ENCODE measurements around the gene TMPRSS9.

The TMPRSS9 gene

DNA sequence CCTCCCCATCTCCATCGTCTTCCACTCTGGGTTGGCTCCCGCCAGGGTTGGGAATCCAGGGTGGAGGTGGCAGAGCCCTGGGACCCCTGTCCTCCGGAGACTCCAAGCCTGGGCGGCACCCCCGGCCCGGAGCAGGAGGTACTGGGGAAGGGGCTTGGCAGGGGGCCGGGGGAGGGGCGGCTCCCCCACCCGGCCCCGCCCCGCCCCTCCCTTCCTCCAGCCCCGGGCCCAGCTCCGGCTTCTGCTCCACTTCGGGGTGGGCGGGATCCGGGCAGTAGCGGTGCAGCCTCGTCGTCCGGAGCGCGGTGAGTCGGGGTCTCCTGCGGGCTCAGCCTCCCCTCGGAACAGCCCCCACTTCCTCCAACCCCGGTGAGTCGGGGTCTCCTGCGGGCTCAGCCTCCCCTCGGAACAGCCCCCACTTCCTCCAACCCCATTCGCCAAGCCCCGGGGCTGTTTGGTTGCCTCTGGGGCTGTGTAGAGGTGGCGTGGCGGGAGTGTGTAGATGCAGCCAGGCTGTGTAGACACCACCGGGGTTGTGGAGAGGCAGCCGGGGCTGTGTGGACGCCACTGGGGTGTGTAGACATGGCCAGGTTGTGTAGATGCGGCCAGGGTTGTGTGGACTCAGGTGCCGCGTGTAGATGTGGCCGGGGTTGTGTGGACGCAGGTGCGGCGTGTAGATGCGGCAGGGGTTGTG is at the start of gene TMPRSS9:
Gene TMPRSS9, plus strand, starts transcription at position 274 of the 694 bp plus-strand sequence. CDS start 29,521 bp downstream, outside the sequence.
- DNase-seq (ENCODE audit: low spot score), result no peak

DNA sequence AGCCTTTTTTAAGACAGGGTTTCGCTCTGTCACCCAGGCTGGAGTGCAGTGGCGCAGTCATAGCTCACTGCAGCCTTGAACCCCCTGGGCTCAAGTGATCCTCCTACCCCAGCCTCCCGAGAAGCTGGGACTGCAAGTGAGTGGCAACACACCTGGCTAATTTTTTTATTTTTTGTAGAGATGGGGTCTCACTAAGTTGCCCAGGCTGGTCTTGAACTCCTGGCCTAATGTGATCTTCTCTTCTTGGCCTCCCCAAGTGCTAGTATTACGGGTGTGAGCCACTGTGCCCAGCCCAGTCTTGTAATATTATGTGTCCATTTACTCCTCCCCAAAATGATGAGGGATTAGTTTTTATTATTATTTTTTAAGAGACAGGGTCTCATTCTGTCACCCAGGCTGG is 49.0 kb upstream of the TMPRSS9 start:
- DNase-seq (ENCODE audit: low spot score), result no peak

DNA sequence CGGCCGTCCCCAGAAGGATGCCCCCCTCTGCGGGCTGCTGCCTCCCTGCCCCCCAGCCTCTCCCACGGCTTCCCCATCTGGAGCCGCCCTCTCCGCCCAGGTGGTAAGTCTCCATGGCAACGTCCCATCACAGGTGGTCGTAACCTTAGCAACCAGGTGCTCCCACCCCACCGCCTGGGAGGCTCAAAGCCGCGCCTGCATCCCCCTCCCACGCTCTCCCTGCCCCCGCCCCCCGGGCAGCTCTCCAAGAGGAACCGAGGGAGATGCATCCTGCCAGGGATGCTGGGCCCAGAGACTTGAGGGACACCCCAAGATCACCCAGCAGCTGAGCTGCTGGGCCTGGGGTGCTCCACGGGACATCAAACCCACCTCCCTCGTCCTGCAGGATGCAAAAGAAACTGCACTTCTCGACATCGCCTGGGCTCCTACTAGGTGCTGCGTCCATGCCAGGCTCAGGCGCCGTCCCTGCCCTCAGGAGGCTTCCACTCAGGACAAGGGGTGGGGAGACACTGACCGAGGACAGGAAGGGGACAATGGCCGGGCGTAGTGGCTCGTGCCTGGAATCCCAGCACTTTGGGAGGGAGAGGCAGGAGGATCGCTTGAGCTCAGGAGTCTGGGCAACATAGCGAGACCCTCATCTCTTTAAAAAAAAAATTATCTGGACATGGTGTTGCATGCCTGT is 47.1 kb upstream of the TMPRSS9 start:
- DNase-seq (ENCODE audit: low spot score), result no peak

DNA sequence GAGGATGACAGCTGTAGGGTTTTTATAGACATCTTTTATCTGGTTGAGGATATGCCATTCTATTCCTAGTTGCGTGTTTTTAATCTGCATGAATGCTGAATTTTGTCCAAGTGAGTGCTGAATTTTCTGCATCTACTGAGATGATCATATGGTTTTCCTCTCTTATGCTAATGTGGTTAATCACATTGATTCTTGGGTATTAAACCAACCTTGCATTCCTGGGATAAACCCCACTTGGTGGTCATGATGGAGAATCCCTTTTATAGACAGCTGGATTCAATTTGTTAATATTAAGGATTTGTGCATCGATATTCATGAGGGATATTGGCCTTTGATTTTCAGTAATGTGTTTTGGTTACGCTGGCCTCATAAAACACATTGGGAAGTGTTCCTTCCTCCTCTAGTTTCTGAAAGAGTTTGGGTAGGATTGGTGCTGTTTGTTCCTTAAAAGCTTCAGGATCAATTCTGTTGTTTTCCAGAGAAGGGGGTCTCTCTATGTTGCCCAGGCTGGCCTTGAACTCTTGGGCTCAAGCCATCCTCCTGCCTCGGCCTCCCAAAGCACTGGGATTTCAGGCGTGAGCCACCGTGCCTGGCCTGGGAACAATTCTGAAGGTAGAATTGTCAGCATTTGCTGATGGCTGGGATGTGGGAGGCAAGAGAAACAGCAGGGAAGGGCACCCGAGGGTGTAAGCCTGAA is 44.8 kb upstream of the TMPRSS9 start:
- DNase-seq (ENCODE audit: low spot score), result no peak

DNA sequence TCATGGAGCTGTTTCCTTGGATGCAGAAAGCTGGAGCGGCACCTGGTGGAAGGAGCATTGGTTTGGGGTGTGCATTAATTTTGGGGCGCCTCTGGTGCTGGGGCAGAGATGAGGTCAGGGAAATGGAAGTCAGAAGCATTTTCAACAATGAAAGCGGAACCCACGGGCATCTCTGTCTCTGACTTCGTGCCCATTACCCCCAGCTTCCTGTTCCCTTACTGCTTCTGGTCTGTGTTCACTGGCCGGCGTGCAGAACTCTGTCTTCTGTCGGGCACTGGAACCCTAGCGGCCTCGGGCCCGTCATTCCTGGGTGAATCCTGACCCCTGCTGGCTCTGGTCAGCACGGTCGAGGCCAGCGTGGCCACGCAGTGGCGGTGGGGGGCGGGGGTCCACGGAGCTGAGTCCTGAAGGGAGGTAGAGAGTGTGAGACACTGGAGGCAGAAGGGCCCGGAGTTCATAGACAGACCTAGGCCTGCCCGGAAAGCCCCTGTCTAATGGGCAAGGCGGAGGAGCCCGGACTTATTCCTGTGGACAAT is 44.2 kb upstream of the TMPRSS9 start:
- DNase-seq (ENCODE audit: low spot score), result peak; percentile 8

DNA sequence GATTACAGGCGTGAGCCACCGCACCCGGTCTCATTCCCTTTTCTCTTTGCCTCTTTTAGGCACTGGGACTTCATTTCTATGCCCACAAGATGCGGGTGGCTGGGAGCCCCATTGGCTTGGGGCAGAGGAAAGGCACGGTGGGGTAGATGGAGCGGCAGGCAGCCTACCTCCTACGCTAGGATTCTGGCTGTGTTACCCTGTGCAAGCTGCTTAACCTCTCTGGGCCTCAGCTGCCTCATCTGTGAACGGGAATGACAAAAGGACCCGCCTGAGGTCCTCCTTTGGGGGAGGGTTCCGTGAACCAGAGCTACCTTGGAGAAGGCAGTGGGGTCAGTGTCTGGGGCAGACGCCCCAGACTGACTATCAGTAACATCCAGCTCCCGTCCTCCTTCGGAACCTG is 42.8 kb upstream of the TMPRSS9 start:
- no peak for DNase-seq (ENCODE audit: low spot score)

DNA sequence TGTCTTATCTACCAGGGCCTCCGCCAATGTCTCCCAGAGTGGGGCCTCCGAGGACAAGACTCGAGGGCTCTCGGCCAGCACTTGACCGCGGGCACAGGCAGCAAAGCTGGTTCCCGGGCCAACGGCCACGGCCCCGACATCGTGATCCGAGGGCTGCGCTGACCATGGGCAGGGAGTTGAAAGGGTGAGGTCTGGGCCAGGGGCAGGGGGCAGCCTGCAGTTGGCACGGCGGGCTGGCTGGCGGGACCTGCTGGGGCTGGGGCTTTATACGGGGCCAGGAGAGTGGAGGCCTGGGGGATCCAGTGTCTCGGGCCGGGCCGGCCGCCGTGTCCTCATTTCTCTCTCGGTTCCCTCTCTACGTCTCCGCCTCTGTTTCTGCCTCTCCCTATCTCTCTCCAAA is 42.3 kb upstream of the TMPRSS9 start:
- DNase-seq (ENCODE audit: low spot score), result no peak

DNA sequence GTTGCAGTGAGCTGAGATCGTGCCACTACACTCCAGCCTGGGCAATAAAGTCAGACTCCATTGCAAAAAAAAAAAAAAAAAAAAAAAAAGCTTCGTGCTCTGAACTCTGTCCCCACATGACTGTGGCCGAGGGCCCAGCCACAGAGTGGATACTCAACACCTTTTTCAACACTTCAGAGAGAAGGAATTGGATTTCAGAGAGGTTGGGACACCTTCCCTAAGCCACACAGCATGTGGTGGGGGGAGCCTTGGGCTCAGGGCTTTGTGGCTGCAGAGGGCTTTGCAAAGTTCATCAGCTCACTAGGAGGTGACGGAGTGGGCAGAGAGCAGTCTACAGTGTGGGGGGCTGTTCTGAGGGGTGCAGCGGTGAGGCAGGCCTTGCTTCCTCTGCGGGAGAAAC is 41.1 kb upstream of the TMPRSS9 start:
- no peak for DNase-seq (ENCODE audit: low spot score)

DNA sequence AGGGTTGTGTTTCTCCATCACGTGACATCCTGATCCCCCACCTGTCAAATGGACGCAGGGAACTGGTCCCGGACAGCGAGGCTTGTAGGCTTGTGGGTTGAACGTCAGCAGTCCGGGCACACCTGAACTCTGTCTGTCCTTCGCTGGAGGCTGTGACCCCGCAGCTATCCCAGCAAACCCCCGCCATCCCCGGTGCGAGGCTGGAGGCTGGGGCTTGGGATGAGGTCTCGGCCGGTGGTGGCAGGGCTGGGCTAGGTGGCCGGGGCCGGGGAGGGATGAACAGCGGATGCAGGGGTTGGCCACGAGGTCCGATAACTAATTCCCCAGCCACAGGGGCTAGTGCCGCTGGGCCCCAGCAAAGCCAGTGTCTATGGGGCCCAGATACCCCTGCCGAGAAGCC is 40.5 kb upstream of the TMPRSS9 start:
- DNase-seq (ENCODE audit: low spot score), result no peak

DNA sequence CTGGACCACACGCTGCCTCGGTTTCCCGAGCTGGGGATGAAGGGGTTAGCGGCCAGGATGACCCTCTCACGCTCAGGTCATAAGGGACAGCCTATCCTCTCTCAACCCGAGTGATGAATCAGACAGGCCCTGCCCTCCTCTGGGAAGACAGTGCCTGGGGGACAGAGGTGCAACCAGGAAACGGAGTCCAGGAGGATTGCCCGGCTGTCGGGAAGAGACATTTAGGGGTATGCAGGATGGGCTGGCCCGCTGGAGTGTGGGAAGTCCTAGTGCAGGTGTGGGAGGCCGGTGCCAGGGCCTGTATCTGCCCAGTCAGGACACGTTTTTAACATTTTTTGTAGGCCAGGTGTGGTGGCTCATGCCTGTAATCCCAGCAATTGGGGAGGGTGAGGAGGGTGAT is 40.0 kb upstream of the TMPRSS9 start:
- no peak for DNase-seq (ENCODE audit: low spot score)

DNA sequence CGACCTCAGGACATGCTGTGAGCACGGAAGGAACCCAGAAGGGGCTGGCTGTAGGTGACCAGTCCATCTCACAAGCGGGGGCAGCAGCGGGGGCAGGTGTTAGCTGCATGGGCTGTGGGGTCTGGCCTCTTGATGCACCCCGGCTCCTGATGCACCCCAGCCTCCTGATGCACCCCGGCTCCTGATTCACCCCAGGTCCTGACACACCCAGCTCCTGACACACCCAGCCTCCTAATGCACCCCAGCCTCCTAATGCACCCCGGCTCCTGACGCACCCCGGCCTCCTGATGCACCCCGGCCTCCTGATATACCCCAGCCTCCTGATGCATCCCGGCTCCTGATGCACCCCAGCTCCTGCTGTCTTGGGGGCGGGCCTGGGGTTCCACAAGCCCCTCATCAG is 39.1 kb upstream of the TMPRSS9 start:
- DNase-seq (ENCODE audit: low spot score), result no peak

DNA sequence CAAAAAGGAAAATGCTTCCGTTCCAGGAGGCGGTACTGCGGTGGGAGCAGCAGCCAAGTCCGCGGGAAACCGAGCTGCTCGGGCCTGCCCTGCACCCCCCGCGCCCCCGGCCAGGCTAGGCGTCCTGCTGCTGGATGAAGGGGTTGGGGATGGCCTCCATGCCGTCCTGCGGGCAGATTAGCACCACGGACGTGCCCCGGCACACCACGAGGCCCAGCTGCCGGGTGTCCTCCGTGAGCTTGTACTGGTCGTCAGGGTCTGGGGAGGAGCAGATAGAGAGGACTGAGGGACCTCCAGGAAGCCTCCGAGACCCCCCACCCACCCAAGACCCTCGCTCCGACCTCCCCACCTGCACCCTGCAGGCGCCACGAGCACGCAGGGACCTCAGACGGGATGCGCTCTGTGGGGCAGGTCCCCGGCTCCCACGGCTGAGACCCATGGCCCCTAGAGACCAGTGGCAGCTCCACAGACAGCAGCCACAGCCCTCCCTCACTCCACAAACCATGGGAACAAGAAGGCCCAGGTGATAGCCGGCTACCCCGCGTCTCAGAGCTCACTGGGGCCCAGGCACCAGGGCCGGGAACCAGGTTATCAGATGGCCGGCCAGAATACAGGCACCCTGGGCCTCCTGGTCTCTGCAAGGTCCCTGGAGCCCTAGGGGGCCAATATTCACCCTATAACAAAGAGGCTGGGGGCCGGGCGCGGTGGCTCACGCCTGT is 38.3 kb upstream of the TMPRSS9 start:
- no peak for DNase-seq (ENCODE audit: low spot score)

DNA sequence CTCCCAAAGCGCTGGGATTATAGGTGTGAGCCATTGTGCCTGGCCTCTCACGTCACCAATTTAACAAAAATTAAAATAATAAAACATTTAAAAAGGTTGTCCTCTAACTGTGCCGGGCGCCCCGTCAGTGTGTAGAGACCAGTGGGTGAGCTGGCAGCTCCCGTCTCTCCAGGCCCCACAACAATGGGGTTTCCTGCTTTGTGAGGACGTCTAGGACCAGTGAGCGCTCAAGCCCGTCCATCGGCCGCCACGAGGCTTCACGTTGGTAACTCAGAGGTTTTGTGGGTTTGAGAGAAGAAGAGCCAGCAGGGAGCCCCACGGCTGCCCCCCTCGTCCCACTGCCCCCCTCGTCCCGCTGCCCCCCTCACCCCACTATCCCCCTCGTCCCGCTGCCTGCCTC is 36.4 kb upstream of the TMPRSS9 start:
- DNase-seq (ENCODE audit: low spot score), result no peak

DNA sequence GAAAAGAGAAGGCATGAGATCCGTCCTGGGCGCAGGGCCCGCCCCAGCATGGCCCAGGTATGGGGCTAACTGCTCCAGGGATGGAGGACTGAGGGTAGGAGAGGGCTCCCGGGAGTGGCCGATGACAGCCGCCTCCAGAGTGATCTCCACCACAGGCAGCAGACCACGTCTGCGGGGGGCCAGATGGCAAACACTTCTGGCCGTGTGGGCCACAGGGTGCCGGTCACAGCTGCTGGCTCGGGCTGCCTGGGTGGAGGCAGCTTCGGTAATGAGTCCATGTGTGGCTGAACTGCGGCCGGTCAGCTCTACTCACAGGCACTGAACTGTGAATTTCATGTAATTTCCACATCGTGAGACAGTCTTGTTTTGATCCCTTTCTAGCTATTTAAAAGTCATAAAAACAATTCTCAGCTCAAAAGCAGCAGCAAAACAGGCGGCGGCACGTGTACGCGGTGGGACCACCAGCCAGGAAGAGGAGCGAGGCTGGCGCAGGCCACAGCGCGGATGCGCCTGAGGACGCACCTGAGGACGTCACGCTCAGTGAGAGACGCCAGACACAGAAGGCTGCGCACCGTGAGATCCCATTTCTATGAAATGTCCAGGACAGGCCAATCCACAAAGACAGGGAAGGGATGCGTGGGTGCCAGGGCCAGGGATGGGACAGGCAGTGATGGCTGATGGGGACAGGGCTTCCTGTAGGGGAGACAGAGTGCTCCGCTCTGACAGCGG is 35.7 kb upstream of the TMPRSS9 start:
- no peak for DNase-seq (ENCODE audit: low spot score)

DNA sequence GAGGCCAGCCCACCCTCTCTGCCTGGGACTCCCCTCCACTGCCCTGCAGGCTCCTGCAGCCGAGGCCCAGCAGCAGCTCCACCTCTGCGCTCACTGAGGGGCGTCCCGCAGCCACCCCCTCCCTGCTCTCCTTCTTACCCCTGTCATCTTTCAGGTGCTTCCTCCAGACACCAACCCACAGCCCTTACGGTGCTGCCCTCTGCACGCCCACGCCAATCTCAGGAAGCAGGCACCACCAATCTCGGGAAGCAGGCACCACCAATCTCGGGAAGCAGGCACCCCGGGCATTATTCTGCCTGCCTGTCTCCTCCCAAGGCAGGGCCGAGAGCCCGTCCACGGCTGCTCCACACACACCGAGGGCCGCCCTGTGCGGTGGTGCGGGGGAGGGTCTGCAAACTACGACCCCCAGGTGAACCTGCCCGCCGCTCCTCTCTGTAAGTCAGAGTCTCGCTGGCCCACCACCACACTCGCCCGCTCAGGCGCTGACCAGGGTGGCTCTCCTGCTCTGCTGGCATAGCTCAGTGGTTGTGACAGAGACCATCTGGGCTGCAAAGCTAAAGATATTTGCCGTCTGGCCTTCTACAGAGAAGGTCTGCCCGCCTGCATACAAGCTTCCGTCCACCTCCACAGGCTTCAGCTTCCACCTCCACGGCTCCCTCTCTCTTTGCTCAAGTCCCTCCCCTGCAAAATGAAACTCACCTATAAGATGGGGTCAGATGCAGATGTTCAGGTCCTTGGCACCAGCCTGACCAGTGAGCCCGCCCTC is 34.6 kb upstream of the TMPRSS9 start:
- DNase-seq (ENCODE audit: low spot score), result no peak

DNA sequence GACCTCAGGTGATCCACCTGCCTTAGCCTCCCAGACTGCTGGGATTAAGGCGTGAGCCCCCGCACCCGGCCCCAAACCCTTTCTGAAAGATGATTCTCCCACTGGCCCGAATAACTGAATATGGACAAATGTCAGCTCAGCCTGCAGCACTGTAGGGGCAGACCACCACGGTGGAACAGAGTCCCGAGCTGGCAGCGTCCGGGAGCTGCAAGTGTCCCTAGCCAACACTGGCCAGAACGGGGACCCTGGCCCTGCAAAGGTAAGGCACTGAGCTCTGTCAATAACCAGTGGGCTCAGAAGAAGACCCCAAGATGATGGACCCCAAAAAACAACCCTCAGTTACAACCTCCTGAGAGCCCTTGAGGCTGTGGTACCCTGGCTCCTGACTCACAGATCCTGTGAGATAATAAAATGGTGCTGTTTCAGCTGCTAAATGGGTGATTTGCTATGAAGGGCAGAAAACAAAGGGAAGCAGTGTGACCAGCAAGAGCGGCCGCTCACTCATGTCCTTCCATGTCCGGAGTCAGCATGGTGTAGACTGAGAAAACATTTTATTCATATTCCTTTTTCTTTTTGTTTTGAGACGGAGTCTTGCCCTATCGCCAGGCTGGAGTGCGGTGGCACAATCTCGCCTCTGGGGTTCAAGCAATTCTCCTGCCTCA is 33.2 kb upstream of the TMPRSS9 start:
- no peak for DNase-seq (ENCODE audit: low spot score)

DNA sequence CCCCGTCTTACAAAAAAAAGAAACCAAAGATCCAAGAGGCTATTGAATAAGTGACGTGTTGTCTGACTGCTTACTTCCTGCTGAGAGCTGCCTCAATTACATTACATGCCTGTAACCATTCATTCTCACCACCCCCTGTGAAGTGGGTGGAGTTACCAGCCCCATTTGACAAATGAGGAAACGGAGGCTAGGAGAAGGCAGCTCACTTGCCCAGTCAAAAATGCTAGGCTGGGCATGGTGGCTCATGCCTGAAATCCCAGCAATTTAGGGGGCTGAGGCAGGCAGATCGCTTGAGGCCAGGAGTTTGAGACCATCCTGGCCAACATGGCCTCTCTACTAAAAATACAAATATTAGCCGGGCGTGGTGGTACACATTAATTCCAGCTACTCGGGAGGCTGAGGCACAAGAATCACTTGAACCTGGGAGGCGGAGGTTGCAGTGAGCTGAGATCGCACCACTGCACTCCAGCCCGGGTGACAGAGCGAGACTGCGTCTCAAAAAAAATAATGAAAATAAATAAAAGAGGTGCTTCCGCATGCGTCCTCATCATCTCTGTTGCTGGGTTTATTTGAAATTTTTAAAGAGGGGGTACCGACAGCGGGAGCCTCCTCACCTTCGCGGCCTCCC is 32.2 kb upstream of the TMPRSS9 start:
- DNase-seq (ENCODE audit: low spot score), result peak; percentile 70

DNA sequence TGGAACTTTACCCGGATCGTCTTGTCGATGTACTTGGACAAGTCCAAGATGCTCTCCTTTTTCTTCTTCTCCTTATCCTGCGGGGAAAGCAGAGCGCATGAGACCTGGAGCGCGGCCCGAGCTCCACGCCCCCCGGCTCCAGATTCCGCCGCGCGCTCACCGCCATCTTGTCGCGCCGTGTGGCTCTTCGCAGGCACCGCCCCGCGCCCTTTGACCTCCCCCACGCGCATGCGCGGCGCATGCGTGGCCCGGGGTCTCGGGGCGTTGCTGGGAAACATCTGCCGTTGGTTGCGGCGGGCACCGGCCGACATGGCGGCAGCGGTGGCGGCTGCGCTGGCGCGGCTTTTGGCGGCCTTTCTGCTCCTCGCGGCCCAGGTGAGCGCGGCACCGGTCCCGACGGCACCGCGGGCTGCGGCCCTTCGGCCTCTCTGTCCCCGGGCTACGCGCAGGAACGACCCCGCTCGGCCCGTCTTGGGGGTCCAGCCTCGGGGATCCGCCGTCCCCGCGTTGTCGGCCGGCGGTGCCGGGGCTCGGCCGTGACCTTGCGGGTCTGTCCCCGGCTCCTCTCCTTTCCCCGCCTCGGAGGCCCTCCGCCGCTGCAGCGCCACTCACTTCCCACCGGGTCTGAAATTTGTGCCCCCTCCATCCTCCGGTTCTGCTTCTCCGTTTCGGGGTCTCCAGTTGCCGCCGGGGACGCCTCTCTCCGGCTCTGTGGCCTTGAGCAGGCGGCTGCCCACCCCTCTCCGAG is 31.5 kb upstream of the TMPRSS9 start, which contains the start of the genes LSM7 and SPPL2B:
Gene LSM7, minus strand, starts transcription at position 186 of the 748 bp plus-strand sequence. Its CDS starts 20 bp downstream, at position 166.
Gene SPPL2B, plus strand, starts transcription at position 284 of the 748 bp plus-strand sequence. Its CDS starts 26 bp downstream, at position 310.
- DNase-seq (ENCODE audit: low spot score), result peak; percentile 94

DNA sequence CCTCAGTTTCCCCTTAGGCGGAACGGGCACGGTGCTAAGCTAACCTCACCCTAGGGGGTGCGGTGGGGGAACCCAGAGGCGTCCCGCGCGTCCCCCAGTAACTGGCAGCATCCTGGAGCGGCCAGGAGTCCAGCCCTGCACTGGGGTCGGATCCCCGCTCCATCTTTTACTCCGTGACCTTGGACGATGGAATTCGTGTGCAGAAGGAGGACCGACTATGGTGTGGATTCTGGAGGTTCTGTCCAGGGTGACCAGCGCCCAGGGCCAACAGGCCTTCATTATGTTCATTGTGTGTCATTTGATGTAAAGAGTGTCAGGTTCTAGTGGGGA is 31.0 kb upstream of the TMPRSS9 start:
- no peak for DNase-seq (ENCODE audit: low spot score)

All from CD4-positive, alpha-beta T cell treated with Interleukin-15 for 4 hours (primary cell).